ENCODE results near the gene JTB.

- TF ChIP-seq CTCF (IDR thresholded peaks at IDR 0.05; ENCODE audit: low read length) (no peak; the same call in 1 of the 2 replicates), EZH2 (IDR thresholded peaks at IDR 0.05; ENCODE audit: borderline replicate concordance, low read length) (no peak)
Observed at GRCh38 chr1:153977250-153978240, at the start of gene JTB.

Data from OCI-LY1 (cell line).